ENCODE data around the gene SPEN.

GRCh38 chr1:15820478-15820877, 27.0 kb upstream of the SPEN start:
- TF ChIP-seq CTCF (conservative IDR thresholded peaks at IDR 0.05 in 1 of 2, IDR thresholded peaks at IDR 0.05 in 1 of 2; ENCODE audit: extremely low read depth in 1 of 2, insufficient read depth in 1 of 2, low read depth in 1 of 2, low read length in 2 of 2) (no peak), EZH2 (IDR thresholded peaks at IDR 0.05; ENCODE audit: borderline replicate concordance, low read length) (no peak)
